ENCODE measurements around the gene RALB.

RALB gene

DNA sequence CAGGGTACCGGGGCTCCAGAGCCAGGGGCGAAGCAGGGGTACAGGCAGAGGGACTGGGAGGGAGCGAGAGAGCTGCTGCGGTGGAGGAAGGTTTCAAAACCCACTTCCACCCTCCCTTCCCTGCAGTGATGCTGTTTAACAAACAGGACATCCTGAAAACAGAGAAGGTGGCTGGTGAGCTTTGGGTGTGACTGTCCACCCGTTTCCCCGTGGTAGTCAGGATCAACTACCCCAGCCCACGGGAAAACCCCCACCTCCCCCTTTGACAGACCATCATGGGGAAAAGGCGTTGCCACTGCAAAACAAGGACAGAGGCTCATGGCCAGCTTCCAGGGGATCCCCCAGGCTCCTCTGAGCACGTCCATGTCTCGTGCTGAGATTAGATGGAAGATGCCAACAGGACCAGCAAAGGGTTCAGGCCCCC lies 42.4 kb upstream of the RALB start:
- no peak overlapping the region for H2AFZ ChIP-seq (ENCODE audit: insufficient read depth, low read length, poor library complexity)
- H3K18ac ChIP-seq (ENCODE audit: low read length), result no peak overlapping the region
- WGBS (ENCODE audit: extremely low coverage, insufficient coverage, insufficient read length), result no CpG with 5 or more reads among the region's 10 CpGs
- H4K12ac ChIP-seq (ENCODE audit: low read depth, low read length), result no peak overlapping the region
- no peak overlapping the region for H4K91ac ChIP-seq (ENCODE audit: low read depth, low read length)
- no peak overlapping the region for H2BK5ac ChIP-seq (ENCODE audit: low read depth, low read length, poor library complexity)
- H3K79me2 ChIP-seq (ENCODE audit: control insufficient read depth, insufficient read depth, low read length, poor library complexity), result no peaks in the 10 kb centered on the region
- no peak overlapping the region for H3K9ac ChIP-seq (ENCODE audit: low read length)
- H3K4ac ChIP-seq (ENCODE audit: low read depth, low read length), result no peak overlapping the region
- H2AK5ac ChIP-seq (ENCODE audit: low read length), result no peak overlapping the region
- DNase-seq, result no peak
- H3K4me2 ChIP-seq (ENCODE audit: low read length), result no peak overlapping the region
- peaks cover 2% of the 10 kb centered on the region for H3K9me3 ChIP-seq (ENCODE audit: insufficient read depth, low read depth, low read length)
- no peak overlapping the region for H3K14ac ChIP-seq (ENCODE audit: low read length)
- H3K4me1 ChIP-seq (ENCODE audit: control insufficient read depth in 1 of 2, insufficient read depth in 2 of 2, low read length in 2 of 2), result no peaks in the 10 kb centered on the region
- H3K27me3 ChIP-seq (ENCODE audit: insufficient read depth, low read length), result no peaks in the 10 kb centered on the region
- no peaks in the 10 kb centered on the region for H3K79me1 ChIP-seq (ENCODE audit: low read length)
- no peak overlapping the region for H4K8ac ChIP-seq (ENCODE audit: low read depth, low read length)
- H3K4me3 ChIP-seq (ENCODE audit: low read depth, low read length), result no peak overlapping the region
- no peak overlapping the region for H3K23ac ChIP-seq (ENCODE audit: low read length)
- H2BK120ac ChIP-seq (ENCODE audit: insufficient read depth, low read length, poor library complexity), result no peak overlapping the region
- no peak overlapping the region for H3K27ac ChIP-seq (ENCODE audit: low read depth, low read length)
- H2BK12ac ChIP-seq (ENCODE audit: low read length), result no peak overlapping the region
- H3K36me3 ChIP-seq (ENCODE audit: control insufficient read depth in 1 of 2, insufficient read depth in 2 of 2, low read length in 2 of 2), result no peaks in the 10 kb centered on the region

DNA sequence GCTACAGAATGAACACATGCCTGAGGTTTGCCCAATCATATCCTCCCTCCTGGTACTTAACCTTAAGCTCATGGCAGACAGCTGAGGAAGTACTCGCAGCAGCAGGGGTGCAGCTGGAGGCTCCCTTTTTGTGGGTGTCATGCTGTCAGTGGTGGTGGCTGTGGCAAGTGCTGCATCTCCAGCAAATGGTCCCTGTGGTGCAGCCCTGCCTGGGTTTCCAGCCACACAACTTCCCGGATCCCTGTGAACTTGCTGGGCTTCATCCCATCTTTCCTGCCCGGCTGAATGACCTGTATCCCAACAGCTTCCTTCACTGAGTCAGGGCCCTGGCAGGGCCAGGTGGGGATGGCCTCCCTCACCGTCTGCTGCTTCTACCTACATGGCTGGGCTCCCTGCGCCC lies 34.5 kb upstream of the RALB start:
- Histone ChIP-seq H3K4me3 (ENCODE audit: low read depth, low read length) (no peak overlapping the region), H2AK5ac (ENCODE audit: low read length) (no peak overlapping the region), H3K4ac (ENCODE audit: low read depth, low read length) (no peak overlapping the region), H3K23ac (ENCODE audit: low read length) (no peak overlapping the region), H3K9ac (ENCODE audit: low read length) (no peak overlapping the region), H4K12ac (ENCODE audit: low read depth, low read length) (no peak overlapping the region), H3K18ac (ENCODE audit: low read length) (no peak overlapping the region), H3K36me3 (ENCODE audit: control insufficient read depth in 1 of 2, insufficient read depth in 2 of 2, low read length in 2 of 2) (no peaks in the 10 kb centered on the region), H3K4me1 (ENCODE audit: control insufficient read depth in 1 of 2, insufficient read depth in 2 of 2, low read length in 2 of 2) (peaks cover 5% of the 10 kb centered on the region in 2 experiments), H3K79me1 (ENCODE audit: low read length) (peaks cover 5% of the 10 kb centered on the region), H4K8ac (ENCODE audit: low read depth, low read length) (no peak overlapping the region), H3K4me2 (ENCODE audit: low read length) (no peak overlapping the region), H2AFZ (ENCODE audit: insufficient read depth, low read length, poor library complexity) (no peak overlapping the region), H3K27me3 (ENCODE audit: insufficient read depth, low read length) (no peaks in the 10 kb centered on the region), H2BK12ac (ENCODE audit: low read length) (no peak overlapping the region), H2BK120ac (ENCODE audit: insufficient read depth, low read length, poor library complexity) (no peak overlapping the region), H3K9me3 (ENCODE audit: insufficient read depth, low read depth, low read length) (peaks cover 7% of the 10 kb centered on the region), H2BK5ac (ENCODE audit: low read depth, low read length, poor library complexity) (no peak overlapping the region), H3K27ac (ENCODE audit: low read depth, low read length) (no peak overlapping the region), H3K79me2 (ENCODE audit: control insufficient read depth, insufficient read depth, low read length, poor library complexity) (peaks cover 4% of the 10 kb centered on the region), H3K14ac (ENCODE audit: low read length) (no peak overlapping the region), H4K91ac (ENCODE audit: low read depth, low read length) (no peak overlapping the region)
- DNase-seq, result no peak
- whole genome bisulfite sequencing (ENCODE audit: extremely low coverage, insufficient coverage, insufficient read length), result no CpG with 5 or more reads among the region's 5 CpGs

DNA sequence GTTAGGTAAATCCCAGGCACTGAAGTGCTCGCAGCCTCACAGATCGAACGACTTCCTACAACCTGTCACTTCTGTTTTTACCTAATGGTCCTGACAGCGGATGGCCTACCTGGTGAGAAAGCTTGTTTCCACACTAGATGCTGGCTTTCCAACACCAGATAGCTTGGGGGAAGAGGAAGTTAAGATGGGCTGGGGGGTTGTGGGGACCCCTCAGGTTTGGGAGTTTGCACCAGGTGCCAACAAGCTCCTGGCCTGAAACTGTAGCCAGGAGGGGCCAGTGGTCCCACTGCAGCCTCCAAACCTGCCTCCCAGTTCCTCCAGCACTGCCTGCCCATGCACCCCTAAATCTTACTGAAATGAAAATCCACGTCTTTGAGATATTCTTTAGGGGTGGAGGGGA lies 33.4 kb upstream of the RALB start:
- Histone ChIP-seq H3K18ac (ENCODE audit: low read length) (no peak overlapping the region), H4K91ac (ENCODE audit: low read depth, low read length) (no peak overlapping the region)
- WGBS (ENCODE audit: extremely low coverage, insufficient coverage, insufficient read length), result no CpG with 5 or more reads among the region's 5 CpGs

DNA sequence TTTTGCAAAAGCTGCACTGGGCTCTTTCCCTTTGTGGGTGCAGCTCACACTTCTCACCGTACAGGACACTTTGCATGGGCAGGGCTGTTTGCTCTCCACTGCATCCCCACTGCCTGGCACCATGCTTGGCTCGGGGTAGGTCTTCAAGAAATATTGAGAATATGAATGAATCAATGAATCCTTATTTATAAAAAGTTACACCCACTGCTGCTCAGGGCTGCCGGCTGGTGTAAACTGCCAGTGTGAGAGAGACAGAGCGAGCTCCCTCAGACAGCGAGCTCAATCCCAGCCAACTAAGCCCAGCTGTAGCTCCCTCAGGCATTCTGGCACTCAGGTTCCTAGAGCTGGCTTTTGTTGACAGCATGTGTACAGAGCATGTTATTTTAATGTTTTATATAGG lies 32.9 kb upstream of the RALB start:
- no peak overlapping the region for H3K4me3 ChIP-seq (ENCODE audit: low read depth, low read length)
- DNase-seq, result no peak
- H3K4me1 ChIP-seq (ENCODE audit: control insufficient read depth in 1 of 2, insufficient read depth in 2 of 2, low read length in 2 of 2), result peaks cover 11 to 12% of the 10 kb centered on the region in 2 experiments
- H4K91ac ChIP-seq (ENCODE audit: low read depth, low read length), result no peak overlapping the region
- H4K8ac ChIP-seq (ENCODE audit: low read depth, low read length), result no peak overlapping the region
- no peak overlapping the region for H2BK5ac ChIP-seq (ENCODE audit: low read depth, low read length, poor library complexity)
- no peaks in the 10 kb centered on the region for H3K36me3 ChIP-seq (ENCODE audit: control insufficient read depth in 1 of 2, insufficient read depth in 2 of 2, low read length in 2 of 2)
- peaks cover 7% of the 10 kb centered on the region for H3K9me3 ChIP-seq (ENCODE audit: insufficient read depth, low read depth, low read length)
- H3K18ac ChIP-seq (ENCODE audit: low read length), result no peak overlapping the region
- no peak overlapping the region for H3K4ac ChIP-seq (ENCODE audit: low read depth, low read length)
- H3K4me2 ChIP-seq (ENCODE audit: low read length), result no peak overlapping the region
- WGBS (ENCODE audit: extremely low coverage, insufficient coverage, insufficient read length), result no CpG with 5 or more reads among the region's 5 CpGs
- H3K9ac ChIP-seq (ENCODE audit: low read length), result no peak overlapping the region
- no peak overlapping the region for H2AFZ ChIP-seq (ENCODE audit: insufficient read depth, low read length, poor library complexity)
- H2BK12ac ChIP-seq (ENCODE audit: low read length), result no peak overlapping the region
- no peak overlapping the region for H4K12ac ChIP-seq (ENCODE audit: low read depth, low read length)
- peaks cover 8% of the 10 kb centered on the region for H3K79me1 ChIP-seq (ENCODE audit: low read length)
- H3K23ac ChIP-seq (ENCODE audit: low read length), result no peak overlapping the region
- H2BK120ac ChIP-seq (ENCODE audit: insufficient read depth, low read length, poor library complexity), result no peak overlapping the region
- no peaks in the 10 kb centered on the region for H3K27me3 ChIP-seq (ENCODE audit: insufficient read depth, low read length)
- H2AK5ac ChIP-seq (ENCODE audit: low read length), result no peak overlapping the region
- H3K27ac ChIP-seq (ENCODE audit: low read depth, low read length), result no peak overlapping the region
- no peak overlapping the region for H3K14ac ChIP-seq (ENCODE audit: low read length)
- peaks cover 4% of the 10 kb centered on the region for H3K79me2 ChIP-seq (ENCODE audit: control insufficient read depth, insufficient read depth, low read length, poor library complexity)

More for the DNA sequence above, 33.4 kb upstream of the RALB start:
- no peak overlapping the region for H4K8ac ChIP-seq (ENCODE audit: low read depth, low read length)
- H2BK5ac ChIP-seq (ENCODE audit: low read depth, low read length, poor library complexity), result no peak overlapping the region
- peaks cover 8% of the 10 kb centered on the region for H3K79me1 ChIP-seq (ENCODE audit: low read length)
- no peaks in the 10 kb centered on the region for H3K36me3 ChIP-seq (ENCODE audit: control insufficient read depth in 1 of 2, insufficient read depth in 2 of 2, low read length in 2 of 2)
- H3K23ac ChIP-seq (ENCODE audit: low read length), result no peak overlapping the region
- H3K4me2 ChIP-seq (ENCODE audit: low read length), result no peak overlapping the region
- H3K79me2 ChIP-seq (ENCODE audit: control insufficient read depth, insufficient read depth, low read length, poor library complexity), result peaks cover 4% of the 10 kb centered on the region
- no peak overlapping the region for H3K4me3 ChIP-seq (ENCODE audit: low read depth, low read length)
- DNase-seq, result no peak
- H3K27ac ChIP-seq (ENCODE audit: low read depth, low read length), result no peak overlapping the region
- H3K27me3 ChIP-seq (ENCODE audit: insufficient read depth, low read length), result no peaks in the 10 kb centered on the region
- H2AK5ac ChIP-seq (ENCODE audit: low read length), result no peak overlapping the region
- no peak overlapping the region for H2BK12ac ChIP-seq (ENCODE audit: low read length)
- peaks cover 7% of the 10 kb centered on the region for H3K9me3 ChIP-seq (ENCODE audit: insufficient read depth, low read depth, low read length)
- no peak overlapping the region for H2BK120ac ChIP-seq (ENCODE audit: insufficient read depth, low read length, poor library complexity)
- no peak overlapping the region for H2AFZ ChIP-seq (ENCODE audit: insufficient read depth, low read length, poor library complexity)
- peaks cover 10 to 11% of the 10 kb centered on the region in 2 experiments for H3K4me1 ChIP-seq (ENCODE audit: control insufficient read depth in 1 of 2, insufficient read depth in 2 of 2, low read length in 2 of 2)
- no peak overlapping the region for H4K12ac ChIP-seq (ENCODE audit: low read depth, low read length)
- H3K9ac ChIP-seq (ENCODE audit: low read length), result no peak overlapping the region
- no peak overlapping the region for H3K14ac ChIP-seq (ENCODE audit: low read length)
- H3K4ac ChIP-seq (ENCODE audit: low read depth, low read length), result no peak overlapping the region

All from trophoblast cell (in vitro differentiated cells and primary cell).